Measurements from ENCODE around the gene CBARP. TPM values are rescaled to one million over a fixed set of nuclear protein-coding genes. Genes with fewer than 3 reads are reported as not detected.

CBARP gene
- total and polyA plus RNA-seq, 2 of the 13 experiments (the other 11 are each of a cell fraction or from before 2014, with no cell fraction given): 1.2 to 1.4 TPM

DNA sequence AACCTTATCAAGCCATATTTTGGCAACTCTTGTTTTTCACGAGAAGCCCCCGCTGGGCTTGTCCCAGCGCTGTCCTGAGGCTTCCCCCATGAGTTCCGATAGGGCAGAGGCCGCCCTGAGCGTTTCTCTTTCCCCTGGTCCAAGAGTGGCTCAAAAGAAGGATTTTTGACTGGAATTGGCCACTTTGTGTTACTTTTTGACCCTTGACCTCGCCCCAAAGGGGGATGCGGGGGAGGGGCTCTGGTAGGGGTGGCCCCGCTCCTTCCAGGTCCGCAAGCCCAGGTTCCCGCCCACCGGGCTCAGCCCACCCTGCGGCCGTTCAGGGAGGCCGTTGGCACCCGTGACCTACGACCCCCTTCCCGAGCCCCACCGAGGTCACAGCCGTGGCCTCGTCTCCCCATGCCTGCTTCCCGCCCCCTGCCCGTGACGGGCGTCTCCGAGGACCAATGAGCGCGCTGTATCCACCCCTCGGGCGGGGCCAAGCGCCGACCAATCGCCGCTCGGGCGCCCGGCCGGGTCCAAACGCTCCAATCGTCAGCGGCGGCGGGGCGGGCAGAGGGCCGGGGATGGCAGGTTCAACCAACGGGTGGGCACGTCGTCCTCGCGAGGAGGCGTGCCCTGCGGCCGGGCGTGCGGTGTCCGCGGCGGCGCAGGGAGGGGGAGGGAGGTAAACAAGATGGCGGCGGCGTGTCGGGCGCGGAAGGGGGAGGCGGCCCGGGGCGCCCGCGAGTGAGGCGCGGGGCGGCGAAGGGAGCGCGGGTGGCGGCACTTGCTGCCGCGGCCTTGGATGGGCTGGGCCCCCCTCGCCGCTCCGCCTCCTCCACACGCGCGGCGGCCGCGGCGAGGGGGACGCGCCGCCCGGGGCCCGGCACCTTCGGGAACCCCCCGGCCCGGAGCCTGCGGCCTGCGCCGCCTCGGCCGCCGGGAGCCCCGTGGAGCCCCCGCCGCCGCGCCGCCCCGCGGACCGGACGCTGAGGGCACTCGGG, 32.4 kb downstream of the CBARP start, which contains the start of gene STK11 (continued):
- TF ChIP-seq ZNF235 (CRISPR knock-in tag; IDR thresholded peaks at IDR 0.05; ENCODE audit: borderline replicate concordance) (no peak), TAF15 (IDR thresholded peaks at IDR 0.05; ENCODE audit: low read depth, low read length, poor library complexity, severe bottlenecking) (no peak), ZBTB1 (CRISPR knock-in tag; IDR thresholded peaks at IDR 0.05; ENCODE audit: borderline replicate concordance) (no peak), KLF6 (CRISPR knock-in tag; IDR thresholded peaks at IDR 0.05) (peak; percentile 76; the same call in 1 of the 2 replicates), STAT5B (CRISPR knock-in tag; IDR thresholded peaks at IDR 0.05) (no peak), SAFB2 (CRISPR knock-in tag; IDR thresholded peaks at IDR 0.05; ENCODE audit: borderline replicate concordance, low read depth) (no peak), TOPORS (CRISPR knock-in tag; IDR thresholded peaks at IDR 0.05) (no peak; the same call in 1 of the 2 replicates), GABPA (IDR thresholded peaks at IDR 0.05; ENCODE audit: low read depth, low read length) (no peak), GABPA (CRISPR knock-in tag; IDR thresholded peaks at IDR 0.05; ENCODE audit: low read depth) (peak; percentile 26; the same call in 1 of the 2 replicates), EED (CRISPR knock-in tag; IDR thresholded peaks at IDR 0.05) (no peak), SP2 (CRISPR knock-in tag; IDR thresholded peaks at IDR 0.05) (peak; percentile 98), ZNF543 (CRISPR knock-in tag; IDR thresholded peaks at IDR 0.05) (no peak), HNF4G (IDR thresholded peaks at IDR 0.05; ENCODE audit: borderline replicate concordance, low read depth, low read length) (peak; percentile 62; the same call in 1 of the 2 replicates), HNF4G (CRISPR knock-in tag; IDR thresholded peaks at IDR 0.05; ENCODE audit: borderline replicate concordance, low read depth) (peak; percentile 64; the same call in 1 of the 2 replicates), U2AF2 (IDR thresholded peaks at IDR 0.05; ENCODE audit: low read depth, low read length) (no peak), ZNF207 (IDR thresholded peaks at IDR 0.05; ENCODE audit: borderline replicate concordance) (no peak), SP1 (IDR thresholded peaks at IDR 0.05) (peak; percentile 55; the same call in 1 of the 2 replicates), SP1 (CRISPR knock-in tag; IDR thresholded peaks at IDR 0.05) (peak; percentile 94), ZSCAN22 (CRISPR knock-in tag; IDR thresholded peaks at IDR 0.05) (no peak), ZNF138 (CRISPR knock-in tag; IDR thresholded peaks at IDR 0.05; ENCODE audit: low read depth) (no peak), ZNF251 (CRISPR knock-in tag; IDR thresholded peaks at IDR 0.05) (no peak), RBAK (CRISPR knock-in tag; IDR thresholded peaks at IDR 0.05) (no peak), NFE2 (CRISPR knock-in tag; IDR thresholded peaks at IDR 0.05) (no peak)
- TF ChIP-seq, protein P1, sequence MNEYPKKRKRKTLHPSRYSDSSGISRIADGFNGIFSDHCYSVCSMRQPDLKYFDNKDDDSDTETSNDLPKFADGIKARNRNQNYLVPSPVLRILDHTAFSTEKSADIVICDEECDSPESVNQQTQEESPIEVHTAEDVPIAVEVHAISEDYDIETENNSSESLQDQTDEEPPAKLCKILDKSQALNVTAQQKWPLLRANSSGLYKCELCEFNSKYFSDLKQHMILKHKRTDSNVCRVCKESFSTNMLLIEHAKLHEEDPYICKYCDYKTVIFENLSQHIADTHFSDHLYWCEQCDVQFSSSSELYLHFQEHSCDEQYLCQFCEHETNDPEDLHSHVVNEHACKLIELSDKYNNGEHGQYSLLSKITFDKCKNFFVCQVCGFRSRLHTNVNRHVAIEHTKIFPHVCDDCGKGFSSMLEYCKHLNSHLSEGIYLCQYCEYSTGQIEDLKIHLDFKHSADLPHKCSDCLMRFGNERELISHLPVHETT (CRISPR knock-in tag; conservative IDR thresholded peaks at IDR 0.05): peak; percentile 65
- TF ChIP-seq, protein P2, sequence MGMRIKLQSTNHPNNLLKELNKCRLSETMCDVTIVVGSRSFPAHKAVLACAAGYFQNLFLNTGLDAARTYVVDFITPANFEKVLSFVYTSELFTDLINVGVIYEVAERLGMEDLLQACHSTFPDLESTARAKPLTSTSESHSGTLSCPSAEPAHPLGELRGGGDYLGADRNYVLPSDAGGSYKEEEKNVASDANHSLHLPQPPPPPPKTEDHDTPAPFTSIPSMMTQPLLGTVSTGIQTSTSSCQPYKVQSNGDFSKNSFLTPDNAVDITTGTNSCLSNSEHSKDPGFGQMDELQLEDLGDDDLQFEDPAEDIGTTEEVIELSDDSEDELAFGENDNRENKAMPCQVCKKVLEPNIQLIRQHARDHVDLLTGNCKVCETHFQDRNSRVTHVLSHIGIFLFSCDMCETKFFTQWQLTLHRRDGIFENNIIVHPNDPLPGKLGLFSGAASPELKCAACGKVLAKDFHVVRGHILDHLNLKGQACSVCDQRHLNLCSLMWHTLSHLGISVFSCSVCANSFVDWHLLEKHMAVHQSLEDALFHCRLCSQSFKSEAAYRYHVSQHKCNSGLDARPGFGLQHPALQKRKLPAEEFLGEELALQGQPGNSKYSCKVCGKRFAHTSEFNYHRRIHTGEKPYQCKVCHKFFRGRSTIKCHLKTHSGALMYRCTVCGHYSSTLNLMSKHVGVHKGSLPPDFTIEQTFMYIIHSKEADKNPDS (CRISPR knock-in tag; IDR thresholded peaks at IDR 0.05): no peak
- TF ChIP-seq, protein P3, sequence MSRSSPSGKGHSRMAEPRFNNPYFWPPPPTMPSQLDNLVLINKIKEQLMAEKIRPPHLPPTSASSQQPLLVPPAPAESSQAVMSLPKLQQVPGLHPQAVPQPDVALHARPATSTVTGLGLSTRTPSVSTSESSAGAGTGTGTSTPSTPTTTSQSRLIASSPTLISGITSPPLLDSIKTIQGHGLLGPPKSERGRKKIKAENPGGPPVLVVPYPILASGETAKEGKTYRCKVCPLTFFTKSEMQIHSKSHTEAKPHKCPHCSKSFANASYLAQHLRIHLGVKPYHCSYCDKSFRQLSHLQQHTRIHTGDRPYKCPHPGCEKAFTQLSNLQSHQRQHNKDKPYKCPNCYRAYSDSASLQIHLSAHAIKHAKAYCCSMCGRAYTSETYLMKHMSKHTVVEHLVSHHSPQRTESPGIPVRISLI (CRISPR knock-in tag; IDR thresholded peaks at IDR 0.05; ENCODE audit: borderline replicate concordance): no peak
